Right renal pelvis (tissue), 4 donors: ENCODE results near the gene PTPRE. TPM values are rescaled to one million over a fixed set of nuclear protein-coding genes. Genes with fewer than 3 reads are reported as not detected.

Experiments used
- DNase-seq, 4 donors: peaks; one replicate each; pipeline ENCODE4 v3.0.0-alpha.2; 2013; ENCODE audit warnings: low read depth in 4 of 4, low spot score in 3 of 4, missing footprints in 1 of 4
- polyA plus RNA-seq, 4 donors: library from polyadenylated mRNA; unstranded; fragments of 120-200 nt; gene quantifications; one replicate each; pipeline ENCODE4 v1.2.1, GENCODE V29; 2013; ENCODE audit not compliant: insufficient read length in 4 of 4

The PTPRE gene
- polyA plus RNA-seq, 4 donors: 5.5 to 6.8 (median 6.2) TPM

GRCh38 chr10:128016423-128017060 lies 109.6 kb downstream of the PTPRE start:
- no peak for DNase-seq

DNA sequence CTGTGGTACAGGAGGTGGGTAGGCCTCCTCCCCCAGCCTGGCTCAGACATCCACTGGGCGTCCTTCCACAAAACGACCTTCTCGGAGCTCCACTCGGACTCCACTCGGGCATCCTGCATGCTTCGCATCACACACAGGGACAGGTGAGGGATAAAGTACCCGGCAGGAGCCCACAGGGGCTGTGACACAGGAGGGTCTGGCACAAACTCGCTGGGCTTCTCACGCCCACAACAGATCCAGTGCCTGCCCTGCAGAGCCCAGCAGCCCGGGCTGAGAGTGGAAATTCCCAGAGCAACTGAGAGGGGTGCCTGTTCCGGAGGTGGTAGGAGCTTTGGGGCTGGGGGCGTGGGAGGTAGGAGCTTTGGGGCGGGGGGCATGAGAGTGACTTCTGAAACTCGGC lies 110.9 kb downstream of the PTPRE start:
- DNase-seq: no peak

DNA sequence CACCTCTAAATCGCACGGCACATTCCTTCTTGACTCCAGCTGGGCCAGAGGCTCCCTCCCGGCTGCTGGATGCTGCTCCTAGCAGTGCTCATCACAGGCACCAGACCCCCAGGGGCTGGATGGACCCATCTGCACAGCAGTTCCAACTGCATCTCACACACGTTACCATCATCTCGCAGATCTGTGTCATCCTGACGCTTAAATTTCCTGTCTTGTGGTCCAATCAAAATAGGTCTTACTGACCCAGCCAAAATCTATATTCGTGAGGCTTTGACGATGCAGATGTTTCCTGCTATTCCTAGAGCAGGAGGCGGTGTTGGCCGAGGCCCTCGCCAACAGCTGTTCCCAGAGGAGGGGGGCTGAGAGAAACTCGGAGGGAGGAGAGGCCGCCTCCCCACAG lies 111.3 kb downstream of the PTPRE start:
- peak in 3 of 4 donors; percentile 27 to 47 (median 33) for DNase-seq

- DNase-seq: no peak
Measured at GRCh38 chr10:128018691-128019090, 111.8 kb downstream of the PTPRE start.

DNA sequence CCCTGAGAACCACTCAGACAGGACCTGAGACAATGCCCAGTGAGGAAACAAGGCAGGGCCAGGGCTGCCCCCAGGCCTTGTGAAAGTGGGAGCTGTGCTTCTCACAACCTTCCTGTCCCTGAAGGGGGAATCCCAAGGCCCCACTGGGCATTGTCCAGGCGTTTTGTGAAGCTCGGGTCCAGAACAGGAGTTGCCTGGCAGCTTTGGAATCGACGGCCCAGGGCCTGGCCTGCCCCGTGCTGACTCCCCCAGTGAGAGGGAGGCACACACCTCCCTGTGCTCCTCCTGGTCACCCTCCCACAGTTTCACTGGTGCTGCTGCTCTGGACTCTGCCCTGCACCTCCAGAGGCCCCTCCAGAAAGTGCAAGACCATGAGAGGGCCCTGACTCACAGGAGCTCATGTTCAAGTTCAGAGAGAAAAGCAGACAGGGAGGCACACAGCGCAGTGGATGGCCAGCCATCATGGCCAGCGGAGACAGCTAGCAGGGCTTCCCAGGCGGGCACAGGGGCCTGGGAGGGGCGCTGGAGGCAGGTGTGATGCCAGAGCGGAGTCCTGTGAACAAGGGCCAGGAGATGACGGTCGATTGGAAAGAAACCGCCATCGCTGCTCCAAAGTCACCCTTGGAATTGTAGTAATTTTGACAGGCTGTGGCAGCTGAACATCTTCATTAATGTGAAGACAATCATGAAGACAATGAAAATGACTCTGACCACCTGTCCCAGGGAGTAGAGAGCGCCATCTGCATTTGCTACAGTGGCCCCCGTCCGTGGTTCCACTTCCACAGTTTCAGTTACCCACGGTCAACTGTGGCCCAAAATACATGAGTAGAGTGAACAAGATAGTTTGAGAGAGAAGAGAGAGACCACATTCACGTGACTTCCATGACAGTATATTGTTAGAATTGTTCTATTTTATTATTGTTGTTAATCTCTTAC lies 115.6 kb downstream of the PTPRE start:
- no peak for DNase-seq

DNA sequence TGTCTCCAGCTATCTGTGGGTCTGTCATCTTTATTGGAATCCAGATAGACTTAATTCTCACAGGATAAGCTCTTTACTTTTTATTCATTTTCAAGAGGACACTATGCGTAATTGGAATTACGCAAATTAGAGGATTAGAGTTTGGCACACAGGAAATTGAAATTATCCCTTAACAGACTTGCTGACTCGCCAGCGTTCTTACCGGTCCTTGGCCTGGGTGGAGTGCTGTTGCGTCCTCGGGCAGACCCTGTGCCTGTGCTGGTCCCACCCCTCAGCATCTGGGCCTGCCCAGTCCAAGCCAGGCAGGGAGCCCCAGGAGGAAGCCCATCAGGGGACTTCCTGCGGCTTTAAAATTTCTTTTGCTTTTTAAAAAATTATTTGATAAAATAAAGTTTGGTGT lies 117.5 kb downstream of the PTPRE start:
- no peak for DNase-seq

GRCh38 chr10:128025437-128025836 lies 118.5 kb downstream of the PTPRE start:
- no peak for DNase-seq

DNA sequence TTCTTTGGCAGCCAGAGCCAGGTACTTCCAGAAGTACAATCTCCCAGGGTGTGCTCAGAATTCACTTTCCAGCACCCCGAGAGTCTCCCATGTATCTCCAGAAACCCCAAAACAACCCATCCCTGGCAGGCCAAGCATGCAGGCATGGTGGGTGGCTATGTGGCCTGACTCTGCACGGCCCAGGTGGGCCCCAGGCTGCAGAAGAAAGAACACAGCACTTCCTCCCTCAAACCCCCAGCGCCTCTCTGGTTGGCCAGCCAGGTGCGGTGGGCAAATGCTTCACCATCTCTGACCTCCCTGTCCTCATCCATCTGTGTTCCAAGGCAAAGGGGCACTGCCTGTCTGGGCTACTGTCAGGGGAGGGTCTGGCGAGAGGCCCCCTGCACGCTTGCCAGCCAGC lies 119.0 kb downstream of the PTPRE start:
- DNase-seq: no peak

DNA sequence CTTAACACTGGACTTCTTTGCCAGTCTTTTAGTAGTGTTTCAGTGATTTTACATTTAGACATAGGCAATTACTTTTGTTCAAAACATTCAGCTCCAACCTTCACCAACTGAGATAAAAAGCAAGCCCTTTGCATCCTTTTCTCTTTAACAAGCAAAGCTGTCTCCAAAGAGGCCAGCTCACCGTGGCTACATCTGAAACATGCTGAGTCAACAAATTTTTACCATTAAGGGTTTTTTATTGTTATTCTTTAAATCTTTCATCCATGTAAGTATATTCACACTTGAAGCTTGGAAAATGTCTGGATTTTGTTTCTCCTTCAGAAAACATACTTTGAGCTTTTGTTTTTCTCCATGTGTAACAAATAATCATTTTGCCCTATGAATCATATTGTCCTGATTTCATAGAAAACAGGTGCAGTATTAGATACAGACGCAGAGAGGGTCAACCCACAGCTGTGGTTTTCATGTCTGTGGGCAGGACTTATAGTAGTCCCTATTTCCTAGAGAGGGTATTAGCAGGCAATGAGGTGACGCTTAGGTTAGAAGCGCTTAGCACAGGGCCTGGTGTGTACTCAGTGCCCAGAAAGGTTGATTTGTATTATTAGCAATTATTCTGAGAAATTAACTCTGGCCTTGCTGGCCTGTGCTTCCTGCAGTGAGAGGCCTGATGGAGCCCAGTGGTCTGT lies 119.9 kb downstream of the PTPRE start:
- no peak for DNase-seq

GRCh38 chr10:128027306-128027705 lies 120.4 kb downstream of the PTPRE start:
- no peak for DNase-seq

DNA sequence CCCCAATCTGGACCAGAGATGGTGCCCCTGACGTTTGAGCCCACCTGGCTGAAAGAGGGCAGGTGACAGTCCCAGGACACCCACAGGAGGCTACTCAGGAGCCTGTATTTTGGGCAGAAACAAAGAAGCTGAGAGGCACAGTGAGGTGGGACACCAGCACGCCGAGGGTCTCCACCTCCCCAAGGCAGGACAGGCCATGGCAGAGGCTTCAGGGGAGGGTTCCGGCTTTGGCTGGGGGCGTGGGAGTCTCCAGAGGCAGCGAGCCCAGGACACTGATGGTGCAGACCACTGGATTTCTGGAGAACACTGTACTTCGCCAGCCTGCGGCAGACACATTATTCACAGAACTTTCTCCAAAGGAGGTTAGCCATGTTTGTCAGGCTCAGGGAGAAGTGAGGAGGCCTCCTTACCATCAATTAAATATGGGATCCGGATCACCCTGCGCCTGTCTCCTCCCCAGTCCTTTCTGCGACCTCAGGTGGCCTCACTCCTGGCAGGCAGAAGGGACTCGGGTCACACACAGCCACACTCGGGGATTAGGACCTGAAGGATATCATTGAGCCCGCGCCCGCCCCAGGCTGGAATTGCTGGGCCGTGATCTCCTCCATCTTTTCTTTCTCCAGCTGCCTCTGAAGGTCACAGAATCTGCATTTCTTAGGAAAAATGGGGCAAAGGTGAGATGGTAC lies 121.1 kb downstream of the PTPRE start:
- DNase-seq: no peak

DNA sequence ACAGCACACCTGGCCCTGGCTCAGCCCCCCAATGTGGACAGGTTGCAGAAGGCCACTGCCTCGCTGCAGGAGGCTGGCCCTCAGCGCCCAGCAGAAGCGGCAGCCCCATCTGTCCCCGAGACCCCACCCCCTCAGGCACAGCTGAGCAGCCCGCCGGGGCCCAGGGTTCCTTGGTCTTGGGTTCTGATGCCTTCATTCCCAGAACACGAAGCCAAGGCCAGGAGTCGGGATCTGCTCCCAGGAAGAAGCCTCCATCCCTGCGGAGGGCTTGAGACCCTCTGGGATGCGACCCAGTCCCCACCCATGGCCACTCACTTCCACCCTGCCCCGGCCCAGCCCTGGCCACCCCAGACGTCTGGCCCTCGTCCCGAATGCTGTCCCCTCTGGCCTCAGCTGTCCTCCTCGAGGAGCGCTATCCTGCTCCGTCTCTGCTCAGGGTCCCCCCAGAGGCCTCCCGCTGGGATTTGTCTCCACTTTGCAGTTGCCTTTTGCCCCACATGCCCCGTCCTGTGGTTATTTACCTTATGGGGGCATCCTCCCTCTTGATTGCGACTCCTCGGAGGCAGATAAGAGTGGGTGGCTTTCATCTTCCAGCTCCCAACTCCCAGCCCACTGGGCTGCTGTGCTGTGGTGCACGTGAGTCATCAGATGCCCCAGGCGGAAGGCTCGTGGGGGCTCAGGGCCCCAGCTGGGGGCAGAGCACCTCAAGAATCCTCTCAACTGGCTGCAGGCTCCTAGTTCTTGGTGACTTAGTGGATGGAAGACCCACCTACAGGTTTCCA lies 121.8 kb downstream of the PTPRE start:
- no peak for DNase-seq

DNA sequence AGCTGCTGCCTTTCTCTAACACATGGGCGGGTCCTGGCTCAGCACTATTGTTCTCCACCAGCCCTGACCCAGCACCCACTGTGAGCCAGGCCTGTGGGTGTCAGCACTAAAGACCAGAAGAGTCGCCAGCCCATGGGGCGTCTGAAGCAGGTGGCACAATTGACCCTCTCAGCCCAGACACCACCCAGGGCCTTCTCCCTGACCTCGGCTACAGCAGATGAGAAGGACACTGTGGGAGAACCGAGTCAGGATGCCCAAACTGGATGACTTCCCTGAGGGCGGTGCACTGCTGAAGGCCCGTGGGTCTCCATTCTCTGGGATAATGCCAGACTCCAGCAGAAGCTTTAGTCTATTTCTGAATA lies 122.4 kb downstream of the PTPRE start:
- DNase-seq: no peak

DNA sequence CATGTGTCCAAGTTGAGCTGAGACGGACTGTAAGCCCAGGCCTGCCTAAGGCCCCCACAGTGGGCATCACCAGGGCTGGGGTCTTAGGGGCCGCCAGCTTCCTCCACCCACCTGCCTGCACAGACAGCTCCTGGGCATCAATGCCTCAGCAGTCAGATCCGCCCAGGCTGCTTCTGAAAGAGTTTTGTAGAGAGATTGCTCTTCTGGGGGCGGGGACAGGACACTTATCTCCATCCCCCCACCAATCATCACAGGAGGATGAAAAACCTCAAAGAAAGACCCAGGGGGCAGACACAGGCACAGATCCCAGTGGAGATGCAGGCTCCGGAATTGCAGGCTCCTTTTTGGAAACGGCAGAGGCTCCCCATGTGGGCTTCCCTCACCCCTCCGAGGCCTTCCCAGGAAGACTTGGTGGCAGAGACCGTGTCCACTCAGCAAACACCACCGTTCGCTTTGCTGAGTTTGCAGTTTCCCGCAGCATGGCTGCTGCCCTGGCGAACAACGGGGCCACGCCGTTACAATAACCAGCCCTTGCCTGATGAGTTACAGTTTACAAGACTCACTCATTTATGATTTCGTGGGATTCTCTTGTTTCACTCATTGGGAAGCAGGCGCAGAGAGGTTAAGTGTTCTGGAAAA lies 122.9 kb downstream of the PTPRE start:
- no peak for DNase-seq

- no peak for DNase-seq
Measured at GRCh38 chr10:128030498-128031072, 123.7 kb downstream of the PTPRE start.

DNA sequence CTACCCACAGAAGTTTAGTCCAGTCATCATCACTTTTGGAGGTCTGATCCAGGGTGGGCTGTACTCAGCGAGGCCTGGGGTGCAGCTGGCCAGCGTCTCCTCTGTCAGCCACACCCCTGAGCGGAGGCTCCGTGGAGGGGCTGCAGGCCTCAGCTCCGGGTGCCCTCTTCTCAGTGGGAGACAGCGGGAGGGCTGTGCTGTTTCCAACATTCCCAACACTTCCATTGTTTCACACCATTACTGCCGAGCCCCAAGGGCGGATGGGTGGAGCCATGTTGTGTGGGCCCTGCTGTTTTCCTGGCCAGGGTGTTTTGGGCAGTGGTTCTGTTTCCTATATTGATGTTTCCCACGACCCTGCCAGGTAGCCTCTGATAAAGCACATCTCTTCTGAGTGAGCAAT lies 124.3 kb downstream of the PTPRE start:
- DNase-seq: no peak

DNA sequence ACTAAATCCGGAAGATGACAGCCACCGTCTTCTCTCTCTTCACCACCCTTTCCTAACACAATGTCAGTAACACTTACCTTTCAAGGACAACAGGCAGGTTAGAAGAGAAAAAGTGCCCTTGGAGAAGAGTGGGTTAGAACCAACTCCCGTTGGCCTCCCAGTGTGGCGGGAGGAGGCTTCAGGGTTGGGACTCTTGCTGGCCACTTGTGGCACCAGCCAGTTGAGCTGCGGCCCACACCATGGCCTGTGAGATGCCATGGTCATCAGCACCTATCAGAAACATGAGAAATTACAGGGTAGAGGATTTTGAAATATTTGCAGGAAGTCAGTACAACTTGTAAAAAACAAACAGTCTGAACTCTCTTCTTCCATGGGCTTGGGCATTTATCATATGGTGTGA lies 125.6 kb downstream of the PTPRE start:
- no peak for DNase-seq

GRCh38 chr10:128035557-128035973 lies 128.7 kb downstream of the PTPRE start:
- no peak for DNase-seq

DNA sequence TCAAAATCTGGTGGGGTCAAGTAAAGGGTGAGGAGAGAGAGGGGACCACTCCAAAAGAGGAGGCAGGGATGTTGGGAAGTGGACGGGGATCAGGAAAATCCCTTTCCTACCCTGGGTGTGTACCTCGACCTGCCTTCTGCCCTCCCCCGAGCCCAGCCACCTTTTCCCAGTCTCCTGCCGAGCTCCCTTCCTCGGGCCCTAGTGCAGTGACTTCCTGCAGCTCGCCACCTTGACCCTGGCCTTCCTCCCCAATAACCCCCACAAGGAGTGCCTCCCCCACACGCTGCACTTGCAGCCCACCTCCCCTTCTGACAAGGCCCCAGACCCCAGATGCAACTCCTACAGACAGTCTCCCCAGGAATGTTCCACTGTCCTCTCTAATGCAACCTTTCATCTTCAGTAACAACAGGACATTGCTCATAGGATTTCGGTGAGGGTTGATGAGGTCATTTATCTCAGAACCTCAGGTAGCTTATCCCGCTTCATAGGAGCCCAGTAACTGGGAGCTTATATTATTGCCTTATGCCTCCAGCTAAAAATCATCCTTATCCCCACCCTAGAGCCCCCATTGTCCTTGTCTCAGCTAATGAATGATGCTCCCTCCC lies 129.2 kb downstream of the PTPRE start:
- DNase-seq: no peak
